Measurements from ENCODE around the gene TEAD4. TPM values are rescaled to one million over a fixed set of nuclear protein-coding genes. Genes with fewer than 3 reads are reported as not detected.

TEAD4 gene
- total and polyA plus RNA-seq, 12 donors = 4.7 to 45.6 (median 11.4) TPM

- Histone ChIP-seq H3K4me3 (peak overlapping the region in 1 of 10 donors; percentile 39), H3K9me3 (no peaks in the 10 kb centered on the region), H3K27me3 (no peaks in the 10 kb centered on the region), H3K27ac (peak overlapping the region; percentile 9 to 90 (median 80)), H3K4me1 (peaks cover 16 to 92% (median 73%) of the 10 kb centered on the region in 9 donors), H3K36me3 (peaks cover 0 to 12% (median 0%) of the 10 kb centered on the region in 9 donors)
- DNase-seq (peak in 1 of 2 donors; percentile 40), ATAC-seq (peak in 5 of 8 donors; percentile 18 to 39 (median 25))
- WGBS, 2 donors = 49 to 59% methylated on average over 12 of the region's 12 CpGs
- intact Hi-C loops (cut with DNase I) = loop anchor here in 6 of 10 donors (2.0 to 5.0 kb wide), 3 partner anchors 33 to 38 kb away; no protein-coding TSS in a partner anchor
- TF ChIP-seq CTCF (IDR thresholded peaks at IDR 0.05) = peak in 1 of 9 donors; percentile 4
These were observed 125.5 kb downstream of the TEAD4 start for GRCh38 chr12:3084742-3085141.

- no peak for DNase-seq
- Histone ChIP-seq H3K4me1 (peaks cover 16 to 93% (median 73%) of the 10 kb centered on the region in 9 donors), H3K27ac (peak overlapping the region; percentile 18 to 90 (median 80)), H3K36me3 (peaks cover 0 to 15% (median 0%) of the 10 kb centered on the region in 9 donors), H3K9me3 (no peaks in the 10 kb centered on the region), H3K27me3 (no peaks in the 10 kb centered on the region), H3K4me3 (no peak overlapping the region)
- intact Hi-C loops (cut with DNase I) = loop anchor here in 1 of 10 donors (2.0 kb wide), 1 partner anchor 35 kb away; no protein-coding TSS in a partner anchor
- no peak for ATAC-seq
- no peak for TF ChIP-seq CTCF (IDR thresholded peaks at IDR 0.05)
- WGBS, 2 donors = 71 to 73% methylated on average over 19 of the region's 19 CpGs
These were observed 126.3 kb downstream of the TEAD4 start for GRCh38 chr12:3085341-3086139.

GRCh38 chr12:3086211-3086610 is 127.0 kb downstream of the TEAD4 start:
- 58 to 59% methylated on average over 4 of the region's 4 CpGs for WGBS, 2 donors
- ATAC-seq = peak in 1 of 8 donors; percentile 7

More at GRCh38 chr12:3086211-3086610, 127.0 kb downstream of the TEAD4 start:
- TF ChIP-seq CTCF (IDR thresholded peaks at IDR 0.05) = no peak
- Histone ChIP-seq H3K4me1 (peaks cover 16 to 93% (median 71%) of the 10 kb centered on the region in 9 donors), H3K4me3 (no peak overlapping the region), H3K27ac (peak overlapping the region in 9 of 10 donors; percentile 28 to 90 (median 80)), H3K27me3 (no peaks in the 10 kb centered on the region), H3K36me3 (peaks cover 0 to 17% (median 0%) of the 10 kb centered on the region in 9 donors), H3K9me3 (no peaks in the 10 kb centered on the region)
- intact Hi-C loops (cut with DNase I) = no loop called here
- no peak for DNase-seq

Data from heart right ventricle (tissue), 16 donors.